HEK293 (cell line): ENCODE measurements around the gene ANKRD23.

ENCODE experiments used
- SP7 ChIP-seq: fragments of 450-650 bp; formaldehyde crosslinking; IDR thresholded peaks from 2 replicates; pipeline ENCODE4 v1.5.1; 2016; ENCODE audit warnings: missing biosample characterization, missing genetic modification characterization
- ZNF24 ChIP-seq: fragments of 450-650 bp; formaldehyde crosslinking; IDR thresholded peaks from 2 replicates; pipeline ENCODE4 v1.5.1; 2016; ENCODE audit warnings: missing biosample characterization, missing genetic modification characterization
- TF ChIP-seq, protein P1 (sequence below): fragments of 450-650 bp; formaldehyde crosslinking; IDR thresholded peaks from 2 replicates; pipeline ENCODE4 v1.5.1; 2016; ENCODE audit warnings: missing biosample characterization, missing genetic modification characterization

GRCh38 chr2:96863575-96864342 is 19.9 kb upstream of the ANKRD23 start:
- TF ChIP-seq, protein P1, sequence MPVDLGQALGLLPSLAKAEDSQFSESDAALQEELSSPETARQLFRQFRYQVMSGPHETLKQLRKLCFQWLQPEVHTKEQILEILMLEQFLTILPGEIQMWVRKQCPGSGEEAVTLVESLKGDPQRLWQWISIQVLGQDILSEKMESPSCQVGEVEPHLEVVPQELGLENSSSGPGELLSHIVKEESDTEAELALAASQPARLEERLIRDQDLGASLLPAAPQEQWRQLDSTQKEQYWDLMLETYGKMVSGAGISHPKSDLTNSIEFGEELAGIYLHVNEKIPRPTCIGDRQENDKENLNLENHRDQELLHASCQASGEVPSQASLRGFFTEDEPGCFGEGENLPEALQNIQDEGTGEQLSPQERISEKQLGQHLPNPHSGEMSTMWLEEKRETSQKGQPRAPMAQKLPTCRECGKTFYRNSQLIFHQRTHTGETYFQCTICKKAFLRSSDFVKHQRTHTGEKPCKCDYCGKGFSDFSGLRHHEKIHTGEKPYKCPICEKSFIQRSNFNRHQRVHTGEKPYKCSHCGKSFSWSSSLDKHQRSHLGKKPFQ = no peak
- TF ChIP-seq SP7 (tag by site-specific recombination) (no peak), ZNF24 (tag by site-specific recombination) (no peak)
